H1 (cell line): ENCODE data around the gene MTX1. TPM values are rescaled to one million over a fixed set of nuclear protein-coding genes. Genes with fewer than 3 reads are reported as not detected.

ENCODE experiments used
- CTCF ChIA-PET: fragments of 300-600 bp; sonication (Branson Sonifier 250); formaldehyde crosslinking; loops from one replicate; lab custom pipeline; 2021; ENCODE audit not compliant: partially characterized antibody; lab: Charles Lee
- POLR2A ChIA-PET: fragments of 300-600 bp; sonication (Branson Sonifier 250); formaldehyde crosslinking; loops from one replicate; lab custom pipeline; 2021; ENCODE audit warnings: inconsistent platforms; ENCODE audit not compliant: partially characterized antibody; lab: Charles Lee
- DNase-seq, 2 experiments: peaks; one replicate each; pipeline versions ENCODE4 v3.0.0 to v3.0.0-alpha.2; 2010 to 2022; ENCODE audit warnings: low spot score in 2 of 2, low read depth in 1 of 2, mixed read lengths in 1 of 2
- FAIRE-seq: peaks from 2 replicates; lab custom pipeline; 2011; peaks lifted over from hg19 to GRCh38; lab: Jason Lieb, UNC
- H2AFZ ChIP-seq: 2 replicates; pipeline ENCODE4 v1.8.1; 2012; ENCODE audit warnings: low read length, inconsistent platforms
- H2AK5ac ChIP-seq: 2 replicates; pipeline ENCODE4 v1.6.1; 2013; ENCODE audit warnings: low read depth, low read length
- H2BK120ac ChIP-seq: replicated peaks from 2 replicates; pipeline ENCODE3; 2013; ENCODE audit warnings: low read depth, low read length, inconsistent platforms
- H2BK12ac ChIP-seq: 2 replicates; pipeline ENCODE4 v1.6.1; 2013; ENCODE audit warnings: low read depth, low read length
- H2BK15ac ChIP-seq: 2 replicates; pipeline ENCODE4 v1.6.1; 2013; ENCODE audit warnings: low read length
- H2BK20ac ChIP-seq: 2 replicates; pipeline ENCODE4 v1.6.1; 2013; ENCODE audit warnings: low read length
- H2BK5ac ChIP-seq: 2 replicates; pipeline ENCODE4 v1.6.1; 2013; ENCODE audit warnings: low read depth, low read length
- H3K14ac ChIP-seq: 2 replicates; pipeline ENCODE4 v1.6.1; 2013; ENCODE audit warnings: inconsistent platforms; ENCODE audit not compliant: insufficient read length
- H3K18ac ChIP-seq: 2 replicates; pipeline ENCODE4 v1.6.1; 2013; ENCODE audit warnings: low read length; ENCODE audit errors: extremely low read depth
- H3K23ac ChIP-seq: 2 replicates; pipeline ENCODE4 v1.6.1; 2013; ENCODE audit warnings: inconsistent platforms; ENCODE audit not compliant: insufficient read length
- H3K23me2 ChIP-seq: 2 replicates; pipeline ENCODE4 v1.6.1; 2013; ENCODE audit warnings: low read depth, low read length
- H3K27ac ChIP-seq: 2 replicates; pipeline ENCODE4 v1.6.1; 2011; ENCODE audit warnings: low read depth, low read length, inconsistent platforms
- H3K27me3 ChIP-seq, 4 experiments: replicated peaks in 1 of 4; 1 replicate in 1 of 4; 2 replicates in 3 of 4; pipeline versions ENCODE4 v1.6.1 to v1.8.1; 2011 to 2013; ENCODE audit warnings: low read length in 3 of 4, mild to moderate bottlenecking in 3 of 4, inconsistent platforms in 2 of 4, mixed read lengths in 2 of 4, moderate library complexity in 1 of 4; ENCODE audit not compliant: control insufficient read depth in 3 of 4, insufficient read depth in 3 of 4; ENCODE audit errors: extremely low read depth in 1 of 4
- H3K36me3 ChIP-seq, 4 experiments: 2 replicates each; pipeline versions ENCODE4 v1.6.1 to v1.8.1; 2011 to 2013; ENCODE audit warnings: mild to moderate bottlenecking in 4 of 4, low read length in 3 of 4, moderate library complexity in 2 of 4, control low read depth in 1 of 4, inconsistent platforms in 1 of 4; ENCODE audit not compliant: insufficient read depth in 4 of 4, control insufficient read depth in 2 of 4
- H3K4ac ChIP-seq: replicated peaks from 2 replicates; pipeline ENCODE3; 2013; ENCODE audit warnings: low read length, low read depth, mixed read lengths, inconsistent platforms; ENCODE audit not compliant: insufficient read length
- H3K4me1 ChIP-seq, 4 experiments: replicated peaks in 1 of 4; 1 replicate in 1 of 4; 2 replicates in 3 of 4; pipeline versions ENCODE4 v1.6.1 to v1.8.1; 2011 to 2013; ENCODE audit warnings: low read length in 3 of 4, inconsistent platforms in 2 of 4, mixed read lengths in 1 of 4; ENCODE audit not compliant: insufficient read depth in 4 of 4, control insufficient read depth in 3 of 4
- H3K4me2 ChIP-seq, 2 experiments: 2 replicates each; pipeline versions ENCODE4 v1.6.1 to v1.8.1; 2011 to 2013; ENCODE audit warnings: low read depth in 2 of 2, low read length in 2 of 2, control low read depth in 1 of 2, inconsistent platforms in 1 of 2, mild to moderate bottlenecking in 1 of 2; ENCODE audit not compliant: insufficient read depth in 1 of 2
- H3K4me3 ChIP-seq, 4 experiments: fragments of 200-600, 300-600 bp in 1 of 4; sonication (generic), shearing (Covaris generic), sonication (Bioruptor Twin) in 1 of 4; 2 replicates each; pipeline versions ENCODE4 v1.5.1 to v1.8.1; 2011 to 2016; ENCODE audit warnings: low read length in 4 of 4, low read depth in 3 of 4, control low read depth in 2 of 4, inconsistent platforms in 2 of 4, mild to moderate bottlenecking in 2 of 4, mixed read lengths in 1 of 4, moderate library complexity in 1 of 4; ENCODE audit not compliant: insufficient read depth in 2 of 4; ENCODE audit errors: extremely low read depth in 1 of 4
- H3K56ac ChIP-seq: replicated peaks from 2 replicates; pipeline ENCODE3; 2013; ENCODE audit warnings: low read depth, mild to moderate bottlenecking, mixed read lengths, low read length, inconsistent platforms; ENCODE audit not compliant: insufficient read length
- H3K79me1 ChIP-seq: 2 replicates; pipeline ENCODE4 v1.6.1; 2013; ENCODE audit warnings: low read depth, low read length, control low read depth
- H3K79me2 ChIP-seq, 2 experiments: 2 replicates each; pipeline versions ENCODE4 v1.6.1 to v1.8.1; 2012 to 2013; ENCODE audit warnings: low read length in 2 of 2, mild to moderate bottlenecking in 2 of 2, inconsistent platforms in 1 of 2; ENCODE audit not compliant: insufficient read depth in 2 of 2, control insufficient read depth in 1 of 2
- H3K9ac ChIP-seq, 4 experiments: replicated peaks in 1 of 4; 1 replicate in 1 of 4; 2 replicates in 3 of 4; pipeline versions ENCODE4 v1.6.1 to v1.8.1; 2011 to 2013; ENCODE audit warnings: low read depth in 3 of 4, low read length in 3 of 4, control low read depth in 2 of 4, mild to moderate bottlenecking in 2 of 4, moderate library complexity in 2 of 4, inconsistent platforms in 1 of 4; ENCODE audit errors: extremely low read depth in 1 of 4
- H3K9me3 ChIP-seq, 2 experiments: 2 replicates each; pipeline versions ENCODE4 v1.6.1 to v1.8.1; 2012 to 2013; ENCODE audit warnings: mild to moderate bottlenecking in 2 of 2, moderate library complexity in 2 of 2, control low read depth in 1 of 2, inconsistent platforms in 1 of 2, low read depth in 1 of 2, low read length in 1 of 2, mixed read lengths in 1 of 2; ENCODE audit not compliant: insufficient read depth in 2 of 2
- H4K20me1 ChIP-seq, 2 experiments: replicated peaks in 1 of 2; 2 replicates each; pipeline versions ENCODE3 to v1.8.1; 2011 to 2013; ENCODE audit warnings: inconsistent platforms in 2 of 2, low read length in 2 of 2, mild to moderate bottlenecking in 1 of 2; ENCODE audit not compliant: insufficient read depth in 2 of 2, control insufficient read depth in 1 of 2
- H4K5ac ChIP-seq: 2 replicates; pipeline ENCODE4 v1.6.1; 2013; ENCODE audit warnings: low read length, low read depth, mixed read lengths, inconsistent platforms; ENCODE audit not compliant: insufficient read length
- H4K8ac ChIP-seq: 2 replicates; pipeline ENCODE4 v1.8.0; 2013; ENCODE audit warnings: mild to moderate bottlenecking, moderate library complexity, low read length, inconsistent platforms; ENCODE audit not compliant: insufficient read depth; ENCODE audit errors: extremely low read depth
- H4K91ac ChIP-seq: replicated peaks from 2 replicates; pipeline ENCODE3; 2013; ENCODE audit warnings: low read length, mixed read lengths, inconsistent platforms; ENCODE audit not compliant: insufficient read length
- ASH2L ChIP-seq: fragments of 200-600, 300-600 bp; sonication (generic); IDR thresholded peaks from one replicate; pipeline ENCODE4 v1.7.1; 2017; ENCODE audit warnings: low read length
- CBX8 ChIP-seq: fragments of 300-800, 300-1000 bp; sonication (generic); IDR thresholded peaks from 2 replicates; pipeline ENCODE4 v1.7.1; 2016; ENCODE audit warnings: low read depth, low read length, borderline replicate concordance
- KDM5A ChIP-seq: fragments of 200-600 bp; IDR thresholded peaks from 2 replicates; pipeline ENCODE4 v1.7.1; 2012; ENCODE audit warnings: mild to moderate bottlenecking, low read length, inconsistent platforms, mixed read lengths
- NANOG ChIP-seq: IDR thresholded peaks from 2 replicates; pipeline ENCODE4 v1.6.1; 2011; ENCODE audit warnings: low read length, low read depth, mild to moderate bottlenecking, inconsistent platforms; ENCODE audit not compliant: insufficient read depth, poor library complexity, severe bottlenecking
- RXRA ChIP-seq: IDR thresholded peaks from 2 replicates; pipeline ENCODE4 v1.6.1; 2011; ENCODE audit warnings: low read depth, mild to moderate bottlenecking, low read length, moderate library complexity; ENCODE audit not compliant: insufficient read depth
- TAF1 ChIP-seq: IDR thresholded peaks from 2 replicates; pipeline ENCODE4 v1.6.1; 2011; ENCODE audit warnings: mild to moderate bottlenecking, low read depth, low read length
- TCF12 ChIP-seq: IDR thresholded peaks from 2 replicates; pipeline ENCODE4 v1.6.1; 2011; ENCODE audit warnings: low read depth, mild to moderate bottlenecking, low read length
- TEAD4 ChIP-seq: IDR thresholded peaks from 2 replicates; pipeline ENCODE4 v1.6.1; 2012; ENCODE audit warnings: low read depth, low read length, inconsistent platforms, mixed read lengths
- WGBS, 2 experiments: shearing (Covaris generic) in 1 of 2; methylation state at CpG; one replicate each; pipeline versions ENCODE4 v1.1.6 to v1.1.7; 2013 to 2015; ENCODE audit warnings: low lambda C conversion rate in 2 of 2, mixed read lengths in 2 of 2, inconsistent platforms in 1 of 2, low coverage in 1 of 2, missing lambda C conversion rate in 1 of 2; ENCODE audit not compliant: insufficient replicate concordance in 2 of 2, insufficient coverage in 1 of 2, insufficient read length in 1 of 2; ENCODE audit errors: extremely low coverage in 1 of 2, missing lambda C conversion rate in 1 of 2; 5-methylcytosine and 5-hydroxymethylcytosine counted together
- polyA plus RNA-seq, 7 experiments: library from polyadenylated mRNA; depleted of rRNA in 3 of 7; stranded (reverse) in 5 of 7; unstranded in 2 of 7; fragments of >200 nt in 5 of 7; fragments of 200-250 nt in 2 of 7; gene quantifications; 1 replicate in 5 of 7; 2 replicates in 1 of 7; 4 replicates in 1 of 7; pipeline versions ENCODE4 v1.2.1 to v1.2.3, GENCODE V29; 2011 to 2013; ENCODE audit warnings: missing spikeins in 2 of 7, mixed read lengths in 2 of 7
- total RNA-seq: library from RNA; stranded (reverse); fragmentation: NEBNext Ultra II Directional; extraction: Animal tissue kit (Norgen Biotek cat#: 25700); gene quantifications from 2 replicates; pipeline ENCODE4 v1.2.1, GENCODE V29; 2021

MTX1 gene
- total and polyA plus RNA-seq, 2 of the 8 experiments (the other 6 are each of a cell fraction or from before 2014, with no cell fraction given): 47.9 to 131 TPM

- CTCF ChIA-PET: interaction anchor here (1.0 to 5.1 kb wide), 7 partner anchors 11 to 59 kb away, joined by 3 to 107 read pairs (median 8); partner anchors contain the start of genes KRTCAP2 and TRIM46
- H3K4me3 ChIP-seq: no peak overlapping the region
- no peak for FAIRE-seq
Observed at GRCh38 chr1:155191904-155192303, 16.6 kb upstream of the MTX1 start.

More at GRCh38 chr1:155191904-155192303, 16.6 kb upstream of the MTX1 start:
- Histone ChIP-seq H3K36me3 (peaks cover 2 to 10% (median 3%) of the 10 kb centered on the region in 4 experiments; a peak in 7 of 8 replicates), H2BK20ac (no peak overlapping the region), H4K5ac (no peak overlapping the region), H3K9ac (no peak overlapping the region), H2BK15ac (no peak overlapping the region), H3K23ac (no peak overlapping the region), H3K9me3 (no peaks in the 10 kb centered on the region), H3K23me2 (peaks cover 24% of the 10 kb centered on the region), H2AK5ac (0 out of 2 replicates have a peak overlapping the region, but pooled peaks have one; percentile 26), H3K4me2 (peak overlapping the region in 1 of 2 experiments; percentile 87; a peak in 2 of 4 replicates), H3K4ac (no peak overlapping the region), H3K27me3 (no peaks in the 10 kb centered on the region), H3K56ac (no peak overlapping the region), H2BK12ac (no peak overlapping the region), H3K18ac (no peak overlapping the region), H2BK5ac (no peak overlapping the region; the same call in 1 of the 2 replicates), H3K79me1 (peaks cover 6% of the 10 kb centered on the region), H4K8ac (no peak overlapping the region), H3K79me2 (peaks cover 6 to 17% of the 10 kb centered on the region in 2 experiments; a peak in 3 of 4 replicates), H4K91ac (peak overlapping the region; percentile 17), H3K27ac (no peak overlapping the region), H3K4me1 (peaks cover 7 to 21% (median 18%) of the 10 kb centered on the region in 4 experiments), H2AFZ (no peak overlapping the region), H3K14ac (no peak overlapping the region), H4K20me1 (peaks cover 2 to 6% of the 10 kb centered on the region in 2 experiments), H2BK120ac (no peak overlapping the region)
- POLR2A ChIA-PET: interaction anchor here (1.0 to 19.4 kb wide), 5 partner anchors 13 to 87 kb away, joined by 3 to 512 read pairs (median 48); partner anchors contain the start of genes KRTCAP2, MTX1, THBS3 and TRIM46
- TF ChIP-seq RXRA: no peak
- TF ChIP-seq NANOG: no peak
- TF ChIP-seq KDM5A: no peak
- TF ChIP-seq ASH2L: no peak
- no peak for TF ChIP-seq TAF1
- TF ChIP-seq TEAD4: no peak
- TF ChIP-seq TCF12: no peak
- TF ChIP-seq CBX8: no peak
- no peak for DNase-seq
- WGBS, 2 experiments: 86% methylated on average over 11 of the region's 17 CpGs; no CpG with 5 or more reads in 1 of the 2 experiments
